HG03139 (cell line): ENCODE data around the gene ARHGEF26.

Experiments
- ATAC-seq: cut with Tn5 transposase; IDR thresholded peaks from one replicate; pipeline ENCODE4 v1.9.1; 2021; ENCODE audit not compliant: unreplicated experiment

Gene ARHGEF26

DNA sequence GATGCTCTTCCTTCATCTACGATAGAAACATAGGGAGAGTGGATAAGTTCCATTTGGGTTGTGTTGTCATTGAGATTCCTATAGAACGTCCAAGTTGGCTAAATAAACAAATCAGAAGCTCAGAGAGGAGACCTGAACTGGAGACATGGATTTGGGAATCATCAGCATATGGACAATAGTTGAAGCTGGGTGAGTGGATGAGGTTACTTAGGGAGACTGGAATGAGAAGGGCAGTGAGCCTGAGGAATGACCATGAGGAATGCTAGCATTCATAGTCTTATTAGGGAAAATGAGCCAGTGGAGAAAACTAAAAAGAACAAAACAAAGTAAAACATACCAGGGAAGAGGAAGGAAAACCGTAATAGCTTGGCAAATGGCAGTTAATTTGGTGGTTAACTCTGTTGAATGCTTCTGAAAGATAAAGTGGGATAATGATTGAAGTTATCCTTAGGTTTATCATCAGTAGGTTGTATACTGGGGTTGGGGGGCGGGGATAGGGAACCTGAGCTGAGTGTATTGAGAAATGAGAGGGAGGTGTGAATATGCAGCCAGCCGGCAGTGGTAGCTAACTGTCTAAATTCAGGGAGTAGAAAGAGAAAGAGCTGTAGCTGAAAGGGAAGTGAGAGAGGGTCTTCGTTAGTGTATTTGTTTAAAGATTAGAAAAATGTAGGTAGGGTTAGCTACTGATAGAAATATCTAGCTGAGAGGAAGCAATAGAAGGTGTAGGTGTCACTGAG, 74.6 kb downstream of the ARHGEF26 start:
- no peak for ATAC-seq

DNA sequence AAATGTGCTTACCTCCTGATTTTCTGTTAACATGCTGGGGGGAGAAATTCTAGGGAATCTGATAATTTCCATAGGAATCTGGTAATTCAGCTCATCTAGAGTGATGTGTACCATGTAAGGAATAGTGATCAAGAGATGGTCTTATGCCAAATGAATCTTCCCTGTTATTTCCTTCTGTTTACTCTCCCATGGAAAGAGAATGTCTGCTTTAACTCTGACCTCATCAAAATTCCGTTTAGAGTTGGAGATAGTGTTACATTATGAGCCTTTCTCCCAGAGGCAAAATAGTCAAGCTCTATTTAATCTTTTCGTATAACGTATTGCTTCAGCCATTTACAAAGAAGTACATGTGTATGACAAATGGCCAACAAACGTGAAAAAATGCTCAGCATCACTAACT, 76.6 kb downstream of the ARHGEF26 start:
- no peak for ATAC-seq

DNA sequence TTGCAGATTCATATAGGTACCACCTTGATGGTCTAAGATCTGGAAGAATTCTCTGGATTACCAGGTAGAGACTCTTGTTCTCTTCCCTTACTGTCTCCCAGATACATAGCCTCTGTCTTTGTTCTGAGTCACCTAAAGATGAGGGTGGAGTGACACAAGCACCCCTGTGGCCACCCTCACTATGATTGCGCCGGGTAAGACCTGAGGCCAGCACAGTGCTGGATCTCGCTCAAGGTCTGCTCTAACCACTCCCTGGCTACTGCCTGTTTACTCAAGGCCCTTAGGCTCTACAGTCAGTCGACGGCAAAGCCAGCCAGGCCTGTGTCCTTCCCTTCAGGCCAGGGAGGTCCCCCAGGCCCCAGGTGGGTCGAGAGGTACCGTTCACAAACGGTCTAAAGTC, 88.3 kb downstream of the ARHGEF26 start:
- no peak for ATAC-seq

DNA sequence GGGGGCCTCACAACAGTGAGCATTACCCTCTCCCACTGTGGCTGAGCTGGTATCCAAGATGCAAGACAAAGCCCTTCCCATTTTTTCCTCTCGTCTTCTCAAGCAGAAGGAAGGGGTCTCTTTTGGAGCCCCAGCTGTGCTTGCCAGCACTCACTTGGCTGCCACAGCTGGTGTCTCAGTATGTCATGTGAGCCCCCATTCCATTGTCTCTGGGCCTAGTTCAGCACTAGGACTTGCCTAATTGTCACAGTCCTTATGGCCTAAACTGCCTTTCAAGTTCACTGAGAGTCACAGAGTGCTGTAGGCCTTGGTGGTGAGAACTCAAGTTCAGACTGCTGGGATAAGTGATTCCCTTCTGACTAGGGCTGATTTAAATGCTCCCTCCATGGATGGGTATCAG, 89.8 kb downstream of the ARHGEF26 start:
- no peak for ATAC-seq

DNA sequence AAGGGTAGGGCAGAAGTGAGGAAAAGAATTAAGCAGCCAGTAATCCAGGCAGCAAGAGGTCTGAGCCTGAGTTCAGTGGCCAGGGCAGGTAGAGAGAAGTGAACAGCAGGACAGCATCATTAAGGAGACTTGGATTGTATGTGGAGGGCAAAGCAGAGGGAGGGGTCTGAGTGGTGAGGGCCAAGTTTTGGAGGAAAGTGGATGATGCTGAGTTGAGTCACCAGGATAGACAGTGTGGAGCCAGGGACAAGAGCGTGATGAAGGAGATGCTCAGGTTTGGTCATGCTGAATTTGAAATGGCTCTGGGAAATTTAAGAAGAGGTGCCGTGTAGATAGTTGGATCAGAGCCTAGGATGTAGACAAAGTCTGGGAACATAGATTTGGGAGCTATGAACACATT, 93.1 kb downstream of the ARHGEF26 start:
- no peak for ATAC-seq

DNA sequence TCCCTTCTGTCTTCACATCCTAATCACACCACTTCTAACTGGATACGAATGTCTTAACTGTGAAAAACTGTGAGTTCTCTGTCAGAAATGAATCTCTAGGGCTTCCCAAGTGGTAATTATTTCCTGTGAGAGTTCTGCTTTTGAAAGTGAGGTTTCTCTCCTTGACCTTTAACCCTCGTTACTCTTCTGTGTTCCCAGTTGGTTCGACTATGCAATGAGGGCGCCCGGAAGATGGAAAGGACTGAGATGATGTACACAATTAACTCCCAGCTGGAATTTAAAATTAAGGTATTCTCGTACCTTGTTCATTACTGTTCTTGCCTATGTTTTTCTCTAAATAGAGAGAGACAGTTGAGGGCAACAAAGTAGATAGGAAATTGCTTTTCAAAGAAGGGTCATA, 96.5 kb downstream of the ARHGEF26 start:
- no peak for ATAC-seq

DNA sequence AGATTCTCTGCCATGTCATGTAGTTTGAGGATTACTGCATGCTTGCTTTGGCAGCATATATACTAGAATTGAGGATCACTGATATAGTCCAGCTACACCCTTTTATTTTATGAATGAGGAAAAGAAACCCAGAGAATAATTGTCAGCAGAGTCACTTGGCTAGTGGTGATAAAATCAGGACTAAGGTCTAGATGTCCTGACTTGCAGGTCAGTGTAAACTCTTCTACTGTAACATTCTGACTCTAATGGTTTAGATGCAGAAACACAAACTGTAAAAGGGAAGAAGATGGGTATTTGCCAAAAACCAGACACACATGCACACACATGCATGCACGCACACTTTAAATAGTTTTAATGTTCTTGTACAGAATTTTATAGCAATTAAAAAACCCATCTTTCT, 97.5 kb downstream of the ARHGEF26 start:
- no peak for ATAC-seq

DNA sequence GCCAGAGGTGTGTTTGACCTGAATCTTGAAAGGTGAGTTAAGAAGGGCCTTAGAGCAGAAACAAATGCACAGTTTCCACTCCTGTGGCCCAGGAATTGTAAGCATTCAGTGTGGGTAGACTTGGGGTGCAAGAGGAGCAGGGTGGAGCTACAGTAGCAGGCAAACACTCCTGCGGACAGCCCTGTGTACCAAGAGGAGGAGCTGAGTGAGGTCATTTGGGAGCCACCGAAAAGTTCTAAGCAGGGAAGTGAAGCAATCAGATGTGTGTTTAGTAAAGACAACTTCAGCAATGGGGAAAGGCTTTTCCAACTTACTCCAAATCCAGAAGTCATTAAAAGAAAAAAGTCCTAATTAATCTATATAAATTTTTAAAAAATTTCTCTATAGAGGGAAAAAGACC, 99.3 kb downstream of the ARHGEF26 start:
- no peak for ATAC-seq

DNA sequence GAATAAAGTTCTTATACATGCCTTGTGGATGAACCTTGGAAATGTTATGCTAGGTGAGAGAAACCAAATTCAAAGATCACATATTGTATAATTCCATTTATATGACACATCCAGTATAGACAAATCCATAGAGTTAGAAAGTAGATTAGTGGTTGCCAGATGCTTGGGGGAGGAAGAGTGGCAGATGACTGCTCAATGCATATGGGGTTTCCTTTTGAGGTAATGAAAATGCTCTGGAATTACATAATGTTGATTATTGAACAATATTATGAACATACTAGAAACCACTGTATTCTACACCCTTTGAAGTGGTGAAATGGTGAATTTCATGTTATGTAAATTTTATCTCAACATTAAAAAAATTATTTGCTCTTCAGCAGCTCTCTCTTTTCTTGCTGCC, 102.3 kb downstream of the ARHGEF26 start:
- no peak for ATAC-seq

DNA sequence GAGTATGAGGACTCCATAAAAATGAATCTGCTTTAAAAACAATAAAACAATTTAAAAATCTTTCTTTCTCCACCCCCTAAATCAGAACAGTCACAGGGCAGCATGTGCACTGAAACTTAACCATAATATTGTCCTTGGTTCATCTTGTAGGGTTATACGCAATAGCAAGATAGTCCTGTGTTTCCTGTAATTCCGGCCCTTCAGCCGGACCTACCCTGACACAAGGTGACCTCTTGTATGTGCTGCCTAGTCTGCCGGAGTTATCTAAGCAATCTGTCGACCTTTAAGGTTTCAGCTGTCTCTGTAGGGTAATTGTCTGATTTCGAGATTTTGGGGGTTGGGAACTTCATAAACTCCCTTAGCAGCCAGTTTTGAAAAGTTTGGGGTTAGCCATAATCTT, 103.2 kb downstream of the ARHGEF26 start:
- ATAC-seq: no peak

DNA sequence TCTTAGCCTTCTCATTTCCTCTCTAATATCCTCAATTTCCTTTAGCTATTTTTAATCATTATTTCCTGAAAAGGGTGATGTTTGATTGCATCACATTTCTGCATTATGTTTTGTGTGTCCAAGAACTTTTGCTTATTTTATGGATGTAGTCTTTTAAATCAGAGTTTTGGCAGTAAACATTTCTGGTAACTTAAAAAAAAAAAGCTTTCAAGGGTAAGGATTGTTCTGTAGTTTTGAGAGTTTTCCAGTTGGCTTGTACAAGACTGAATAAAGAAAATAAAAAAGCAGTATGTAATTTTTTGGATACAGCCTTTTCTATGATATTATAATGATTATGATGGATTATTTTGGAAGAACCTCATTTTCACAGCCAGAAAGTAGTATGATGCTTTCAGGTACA, 103.7 kb downstream of the ARHGEF26 start:
- ATAC-seq: no peak

DNA sequence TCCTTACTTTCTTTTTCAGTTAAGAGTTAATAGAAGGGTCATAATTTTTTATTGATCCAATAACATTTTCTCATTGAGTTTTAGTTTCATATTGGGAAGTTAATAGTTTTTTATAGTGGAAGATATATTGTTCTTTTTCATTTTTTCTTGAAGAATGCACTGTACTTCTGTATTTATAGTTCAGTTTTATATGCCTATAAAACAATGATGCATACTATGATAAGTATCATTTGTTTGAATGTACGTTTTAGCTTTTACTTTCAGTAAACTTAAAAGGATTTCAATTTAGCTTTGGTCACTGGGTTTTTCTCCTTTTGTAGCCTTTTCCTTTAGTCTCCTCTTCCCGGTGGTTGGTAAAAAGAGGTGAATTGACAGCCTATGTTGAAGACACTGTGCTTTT, 104.3 kb downstream of the ARHGEF26 start:
- ATAC-seq: no peak

DNA sequence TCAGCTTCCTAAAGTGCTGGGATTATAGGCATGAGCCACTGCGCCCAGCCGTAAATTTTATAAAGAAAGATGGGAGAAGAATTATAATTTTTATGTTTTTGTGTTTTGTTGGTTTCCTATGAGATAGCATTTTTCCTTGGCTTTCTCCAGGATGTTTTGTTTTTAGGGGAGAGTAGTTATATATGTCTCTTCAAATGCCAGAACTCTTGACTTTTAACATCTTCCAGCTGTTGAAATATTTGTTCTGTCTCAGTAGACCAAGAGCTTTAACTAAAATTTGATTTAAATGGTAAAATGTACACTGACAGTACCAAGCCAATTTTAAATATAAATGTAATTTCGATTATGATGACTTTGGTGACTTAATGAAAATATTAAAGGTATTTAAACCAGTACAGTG, 106.3 kb downstream of the ARHGEF26 start:
- ATAC-seq: no peak

DNA sequence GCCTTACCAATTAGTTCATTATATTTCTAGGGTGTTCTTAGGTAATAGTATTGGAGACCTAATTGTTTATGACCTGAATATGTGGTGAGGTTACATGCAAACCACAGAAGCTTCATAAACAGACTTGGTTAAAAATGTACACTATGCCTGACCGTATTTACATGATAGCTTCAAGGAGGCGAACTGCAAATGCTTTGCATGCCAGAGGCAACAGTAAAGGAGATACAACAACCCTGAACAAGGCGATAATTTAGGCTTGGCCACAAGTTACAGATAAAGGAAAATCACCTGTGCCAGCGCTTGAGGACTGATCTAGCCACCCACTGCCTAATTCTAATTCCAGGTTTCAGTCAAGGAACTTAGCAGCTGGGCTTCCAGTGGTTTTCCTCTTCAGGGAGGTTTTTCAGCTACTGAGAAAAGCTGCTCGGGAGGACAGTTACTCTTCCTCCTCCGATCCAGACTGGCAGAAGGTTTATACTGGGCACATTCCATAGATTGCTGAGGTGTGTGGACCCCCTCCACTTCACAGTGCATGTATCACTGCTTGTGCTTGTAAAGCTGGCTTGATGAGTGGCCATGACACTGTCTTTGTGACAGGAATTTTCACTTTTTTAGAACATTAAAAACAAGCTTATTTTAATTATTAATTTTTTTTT, 107.5 kb downstream of the ARHGEF26 start:
- no peak for ATAC-seq

DNA sequence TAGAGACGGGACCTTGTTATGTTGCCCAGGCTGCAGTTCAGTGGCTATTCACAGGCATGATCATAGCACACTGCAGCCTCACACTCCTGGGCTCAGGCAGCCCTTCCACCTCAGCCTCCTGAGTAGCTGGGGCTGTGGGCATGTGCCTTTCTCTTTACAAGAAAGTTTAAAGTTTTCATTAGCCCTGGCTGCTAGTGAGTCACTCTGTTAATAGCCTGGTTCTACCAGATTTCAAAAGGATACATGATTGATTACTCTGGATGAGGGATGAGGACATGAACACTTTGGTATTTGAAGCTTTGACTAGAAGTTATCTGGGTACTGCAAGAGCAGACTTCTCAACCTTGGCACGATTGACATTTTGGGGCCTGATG, 108.0 kb downstream of the ARHGEF26 start:
- ATAC-seq: no peak

DNA sequence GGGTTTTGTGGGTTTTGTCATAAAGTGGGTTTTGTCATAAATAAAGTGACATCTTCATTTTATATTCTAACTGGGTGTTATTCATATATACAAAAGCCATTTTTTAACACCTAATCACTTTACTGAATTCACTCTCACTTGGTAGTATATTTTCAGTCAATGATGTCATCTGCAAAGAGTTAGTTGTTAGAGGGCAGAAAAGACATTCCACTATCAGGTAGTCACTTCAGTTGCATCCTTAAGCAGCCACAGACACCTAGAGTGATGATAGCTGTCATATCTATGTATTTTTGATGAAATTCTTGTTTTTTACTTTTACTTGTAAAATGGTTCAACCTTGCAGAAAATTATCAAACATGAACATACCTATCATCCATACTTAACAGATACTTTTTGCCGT, 114.1 kb downstream of the ARHGEF26 start:
- no peak for ATAC-seq

DNA sequence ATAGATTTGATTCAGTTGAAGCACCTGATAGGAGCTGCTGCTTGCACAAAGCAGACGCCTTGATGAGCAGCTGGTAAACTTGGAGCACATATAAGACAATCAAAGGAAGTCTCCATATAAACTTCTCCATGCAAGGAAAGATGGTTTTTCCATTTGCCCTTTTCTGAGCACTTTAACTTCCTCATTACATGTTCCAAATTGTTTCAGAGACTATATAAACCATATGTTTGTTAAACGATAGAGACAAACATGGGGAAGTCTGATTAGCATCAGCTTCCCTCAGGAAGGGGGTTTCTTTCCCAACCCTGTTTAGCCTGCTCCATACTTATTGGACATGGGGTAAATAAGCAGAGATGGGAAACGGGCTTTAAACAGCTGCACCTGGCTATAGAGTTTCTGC, 115.1 kb downstream of the ARHGEF26 start:
- ATAC-seq: no peak

DNA sequence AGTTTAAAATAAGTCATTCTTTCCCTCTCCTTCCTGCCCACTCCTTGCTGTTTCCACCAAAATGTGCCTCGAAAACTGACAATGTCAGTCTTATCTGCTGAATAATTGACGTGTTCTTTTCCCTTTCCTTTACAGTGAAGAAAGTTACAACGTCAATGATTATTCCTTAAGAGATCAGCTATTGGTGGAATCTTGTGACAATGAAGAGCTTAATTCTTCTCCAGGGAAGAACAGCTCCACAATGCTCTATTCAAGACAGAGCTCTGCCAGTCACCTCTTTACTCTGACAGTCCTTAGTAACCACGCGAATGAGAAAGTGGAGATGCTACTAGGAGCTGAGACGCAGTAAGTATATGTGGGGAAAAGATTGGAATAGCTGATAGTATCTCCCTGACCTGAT, 119.0 kb downstream of the ARHGEF26 start:
- no peak for ATAC-seq

DNA sequence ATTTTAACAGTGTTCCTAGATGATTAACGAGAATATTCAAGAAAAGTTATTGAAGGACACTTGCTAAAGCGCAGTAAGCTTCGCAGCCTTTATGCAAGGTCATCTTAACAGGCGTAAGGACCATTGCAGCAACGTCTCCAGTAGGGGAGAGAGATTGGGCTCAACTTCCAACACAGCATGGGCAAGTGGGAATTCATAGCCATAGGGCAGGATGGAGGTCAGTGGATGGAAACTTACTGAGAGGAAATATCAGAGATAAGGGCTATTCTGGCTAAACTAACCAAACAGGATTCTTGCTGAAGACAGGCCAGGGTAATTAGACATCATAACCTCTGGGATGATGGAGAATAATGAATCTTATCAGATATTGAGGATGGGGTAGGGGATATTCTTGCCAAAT, 120.3 kb downstream of the ARHGEF26 start:
- no peak for ATAC-seq

DNA sequence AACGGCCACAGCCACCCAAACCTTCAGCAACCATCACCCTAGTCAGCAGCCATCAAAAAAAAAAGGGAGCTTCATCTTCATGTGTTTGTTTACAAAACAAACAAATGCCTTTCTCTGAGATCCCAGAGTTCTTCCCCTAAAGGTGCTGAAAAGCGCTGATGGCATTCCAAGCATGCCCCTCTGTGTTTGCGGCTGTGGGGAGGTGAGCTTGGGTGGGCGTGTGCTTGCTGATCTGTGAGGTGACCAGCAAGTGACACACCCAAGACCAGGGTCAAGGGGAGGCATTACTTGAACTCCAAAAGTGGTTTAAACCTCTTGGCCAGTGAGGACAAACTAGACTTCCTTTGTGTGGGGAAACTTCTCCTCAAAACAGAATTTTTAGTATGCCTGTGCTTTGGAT, 121.6 kb downstream of the ARHGEF26 start:
- no peak for ATAC-seq

DNA sequence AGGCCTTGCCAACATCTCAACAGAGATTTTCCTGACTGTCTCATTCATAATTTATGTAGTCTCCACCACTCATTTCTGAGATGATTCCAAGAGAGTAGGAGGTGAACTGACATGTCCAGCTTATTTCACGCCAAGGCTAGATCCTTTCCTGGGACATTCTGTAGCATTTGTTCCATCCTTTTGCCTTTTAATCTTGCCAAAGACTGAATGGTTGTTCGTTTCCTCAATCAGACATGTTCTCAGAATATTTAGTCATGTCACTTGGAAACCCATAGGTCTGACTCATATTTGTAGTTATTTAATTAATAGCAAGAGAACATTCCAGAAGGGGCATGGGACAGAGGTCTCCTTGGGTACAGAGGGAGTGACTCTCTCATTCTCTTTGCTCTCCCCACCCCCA, 122.2 kb downstream of the ARHGEF26 start:
- ATAC-seq: no peak

DNA sequence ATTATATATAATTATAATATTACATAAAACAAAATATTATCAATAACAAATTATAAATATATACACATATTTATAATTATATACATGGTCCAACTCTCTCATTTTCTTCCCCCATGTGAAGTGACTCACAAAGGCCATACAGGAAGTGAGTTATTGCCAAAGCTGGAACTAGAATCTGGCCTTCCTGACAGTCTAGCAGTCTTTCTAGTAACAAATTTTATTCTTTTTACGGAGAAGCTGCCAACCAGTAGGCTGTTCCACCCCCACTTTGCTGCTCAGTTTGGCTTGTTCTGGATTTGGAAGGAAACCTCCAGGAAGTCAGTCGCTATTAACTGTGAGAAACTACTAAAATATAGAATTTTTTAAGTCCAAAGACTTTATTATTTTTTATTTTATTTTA, 123.5 kb downstream of the ARHGEF26 start:
- ATAC-seq: no peak

DNA sequence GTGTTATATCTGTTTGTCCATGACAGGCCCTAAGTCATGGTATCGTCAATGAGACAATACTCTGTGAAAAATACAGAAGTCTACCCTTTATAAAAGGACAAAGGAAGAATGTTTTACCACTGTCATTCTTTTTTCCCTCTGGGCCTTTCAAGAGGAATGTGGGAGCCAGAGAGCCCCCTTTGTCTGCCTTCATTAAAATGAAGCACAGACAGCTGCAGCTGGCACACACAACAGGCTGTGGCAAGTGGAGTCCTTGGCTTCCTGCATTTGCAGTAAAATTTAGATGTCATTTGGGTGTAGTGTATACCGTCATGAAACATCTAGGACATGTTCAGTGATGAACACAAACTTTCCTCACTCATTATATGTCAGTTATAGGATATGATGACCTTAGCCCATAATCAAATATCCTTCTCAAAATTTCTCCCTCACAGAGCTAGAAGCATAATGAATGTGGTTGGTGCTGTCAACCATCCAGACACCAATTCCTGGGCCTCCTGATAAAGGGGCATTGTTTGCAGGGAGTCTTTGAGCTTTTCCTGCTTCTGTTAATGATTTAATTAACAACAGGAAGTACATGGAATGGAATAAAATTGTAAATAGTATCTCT, 126.7 kb downstream of the ARHGEF26 start:
- ATAC-seq: no peak
